ENCODE data around the gene HPSE2.

HPSE2 gene

DNA sequence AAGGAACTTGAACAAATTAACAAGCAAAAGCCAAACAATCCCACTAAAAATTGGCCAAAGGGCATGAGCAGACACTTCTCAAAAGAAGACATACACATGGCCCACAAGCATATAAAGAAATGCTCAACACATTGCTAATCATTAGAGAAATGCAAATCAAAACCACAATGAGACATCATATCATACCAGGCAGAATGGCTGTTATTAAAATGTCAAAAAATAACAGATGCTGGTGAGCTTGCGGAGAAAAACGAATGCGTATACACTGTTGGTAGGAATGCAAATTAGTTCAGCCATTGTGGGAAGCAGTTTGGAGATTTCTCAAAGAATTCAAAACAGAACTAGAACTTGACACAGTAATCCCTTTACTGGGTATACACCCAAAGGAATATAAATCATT, 477.2 kb downstream of the HPSE2 start:
- TF ChIP-seq, protein P1, sequence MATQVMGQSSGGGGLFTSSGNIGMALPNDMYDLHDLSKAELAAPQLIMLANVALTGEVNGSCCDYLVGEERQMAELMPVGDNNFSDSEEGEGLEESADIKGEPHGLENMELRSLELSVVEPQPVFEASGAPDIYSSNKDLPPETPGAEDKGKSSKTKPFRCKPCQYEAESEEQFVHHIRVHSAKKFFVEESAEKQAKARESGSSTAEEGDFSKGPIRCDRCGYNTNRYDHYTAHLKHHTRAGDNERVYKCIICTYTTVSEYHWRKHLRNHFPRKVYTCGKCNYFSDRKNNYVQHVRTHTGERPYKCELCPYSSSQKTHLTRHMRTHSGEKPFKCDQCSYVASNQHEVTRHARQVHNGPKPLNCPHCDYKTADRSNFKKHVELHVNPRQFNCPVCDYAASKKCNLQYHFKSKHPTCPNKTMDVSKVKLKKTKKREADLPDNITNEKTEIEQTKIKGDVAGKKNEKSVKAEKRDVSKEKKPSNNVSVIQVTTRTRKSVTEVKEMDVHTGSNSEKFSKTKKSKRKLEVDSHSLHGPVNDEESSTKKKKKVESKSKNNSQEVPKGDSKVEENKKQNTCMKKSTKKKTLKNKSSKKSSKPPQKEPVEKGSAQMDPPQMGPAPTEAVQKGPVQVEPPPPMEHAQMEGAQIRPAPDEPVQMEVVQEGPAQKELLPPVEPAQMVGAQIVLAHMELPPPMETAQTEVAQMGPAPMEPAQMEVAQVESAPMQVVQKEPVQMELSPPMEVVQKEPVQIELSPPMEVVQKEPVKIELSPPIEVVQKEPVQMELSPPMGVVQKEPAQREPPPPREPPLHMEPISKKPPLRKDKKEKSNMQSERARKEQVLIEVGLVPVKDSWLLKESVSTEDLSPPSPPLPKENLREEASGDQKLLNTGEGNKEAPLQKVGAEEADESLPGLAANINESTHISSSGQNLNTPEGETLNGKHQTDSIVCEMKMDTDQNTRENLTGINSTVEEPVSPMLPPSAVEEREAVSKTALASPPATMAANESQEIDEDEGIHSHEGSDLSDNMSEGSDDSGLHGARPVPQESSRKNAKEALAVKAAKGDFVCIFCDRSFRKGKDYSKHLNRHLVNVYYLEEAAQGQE (IDR thresholded peaks at IDR 0.05; ENCODE audit: insufficient read depth in 1 of 2, low read depth in 2 of 2, low read length in 2 of 2), result no peak
- TF ChIP-seq FOXP2 (optimal IDR thresholded peaks at IDR 0.05; ENCODE audit: borderline replicate concordance, extremely low read depth, extremely low read length, insufficient read depth), result no peak
- no peak for TF ChIP-seq SIN3A (IDR thresholded peaks at IDR 0.05; ENCODE audit: borderline replicate concordance, insufficient read depth, low read length)
- no peak for TF ChIP-seq POLR2AphosphoS5 (IDR thresholded peaks at IDR 0.05; ENCODE audit: low read depth, low read length)
- no peak for TF ChIP-seq TAF1 (IDR thresholded peaks at IDR 0.05; ENCODE audit: borderline replicate concordance, insufficient read depth, low read length)

DNA sequence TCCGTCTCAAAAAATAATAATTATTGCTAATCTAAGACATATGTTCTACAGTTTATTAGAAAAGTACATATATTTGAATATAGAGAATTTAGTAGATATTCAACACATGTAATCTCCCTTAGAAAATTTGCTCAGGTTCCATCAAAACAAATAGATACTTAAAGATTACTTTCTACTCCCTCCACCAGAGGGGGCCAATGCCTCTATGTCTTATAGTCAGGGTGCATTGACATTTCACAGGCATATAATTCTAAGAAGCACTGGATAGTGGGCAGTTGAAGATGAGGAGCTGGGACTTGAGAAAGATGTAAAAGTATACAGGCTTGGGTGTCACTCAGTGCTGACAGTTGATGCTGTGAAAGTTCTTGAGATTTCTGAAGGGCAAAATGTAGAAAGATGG, 487.4 kb downstream of the HPSE2 start:
- no peak for TF ChIP-seq FOXP2 (optimal IDR thresholded peaks at IDR 0.05; ENCODE audit: borderline replicate concordance, extremely low read depth, extremely low read length, insufficient read depth)
- TF ChIP-seq, protein P1 (IDR thresholded peaks at IDR 0.05; ENCODE audit: insufficient read depth in 1 of 2, low read depth in 2 of 2, low read length in 2 of 2), result no peak
- TF ChIP-seq TAF1 (IDR thresholded peaks at IDR 0.05; ENCODE audit: borderline replicate concordance, insufficient read depth, low read length), result no peak
- no peak for TF ChIP-seq SIN3A (IDR thresholded peaks at IDR 0.05; ENCODE audit: borderline replicate concordance, insufficient read depth, low read length)
- no peak for TF ChIP-seq POLR2AphosphoS5 (IDR thresholded peaks at IDR 0.05; ENCODE audit: low read depth, low read length)

DNA sequence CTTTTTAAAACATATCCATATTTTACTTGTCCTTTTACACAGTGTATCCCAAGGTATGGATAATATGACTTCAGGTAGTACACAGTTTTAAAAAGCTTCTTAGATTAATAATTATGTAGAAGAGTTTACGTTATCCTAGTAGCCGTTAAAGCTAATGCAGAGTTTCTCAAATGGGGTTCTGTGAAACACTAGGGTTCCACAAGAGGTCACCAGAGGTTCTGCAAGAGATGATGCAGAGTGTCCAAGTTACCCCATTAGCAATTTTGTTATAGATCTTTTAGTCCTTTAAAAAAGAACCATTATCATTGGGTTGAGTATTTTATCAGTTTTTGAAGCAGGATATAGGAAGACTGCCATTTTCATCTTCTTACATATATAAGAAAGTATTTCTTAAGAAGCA, 490.0 kb downstream of the HPSE2 start:
- TF ChIP-seq TAF1 (IDR thresholded peaks at IDR 0.05; ENCODE audit: borderline replicate concordance, insufficient read depth, low read length), result no peak
- no peak for TF ChIP-seq POLR2AphosphoS5 (IDR thresholded peaks at IDR 0.05; ENCODE audit: low read depth, low read length)
- TF ChIP-seq SIN3A (IDR thresholded peaks at IDR 0.05; ENCODE audit: borderline replicate concordance, insufficient read depth, low read length), result no peak
- TF ChIP-seq, protein P1 (IDR thresholded peaks at IDR 0.05; ENCODE audit: insufficient read depth in 1 of 2, low read depth in 2 of 2, low read length in 2 of 2), result no peak
- no peak for TF ChIP-seq FOXP2 (optimal IDR thresholded peaks at IDR 0.05; ENCODE audit: borderline replicate concordance, extremely low read depth, extremely low read length, insufficient read depth)

DNA sequence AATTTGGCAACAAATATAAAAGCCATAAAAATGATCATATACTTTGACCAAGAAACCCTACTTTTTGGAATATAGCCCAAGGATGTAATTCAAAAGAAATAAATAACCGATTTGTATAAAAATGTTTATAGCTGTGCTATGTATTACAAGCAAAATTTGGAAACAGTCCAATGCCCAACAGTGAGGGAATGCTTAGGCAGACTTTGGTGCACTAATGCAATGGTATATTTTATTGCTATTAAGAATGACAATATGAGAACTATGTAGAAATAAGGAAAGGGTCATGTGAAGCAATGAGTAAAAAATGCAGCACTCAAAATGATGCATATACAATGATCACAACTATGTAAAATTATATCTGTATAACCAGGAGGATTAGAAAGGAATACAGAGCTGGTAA, 515.1 kb downstream of the HPSE2 start:
- no peak for TF ChIP-seq FOXP2 (optimal IDR thresholded peaks at IDR 0.05; ENCODE audit: borderline replicate concordance, extremely low read depth, extremely low read length, insufficient read depth)
- no peak for TF ChIP-seq POLR2AphosphoS5 (IDR thresholded peaks at IDR 0.05; ENCODE audit: low read depth, low read length)
- TF ChIP-seq SIN3A (IDR thresholded peaks at IDR 0.05; ENCODE audit: borderline replicate concordance, insufficient read depth, low read length), result no peak
- TF ChIP-seq, protein P1 (IDR thresholded peaks at IDR 0.05; ENCODE audit: insufficient read depth in 1 of 2, low read depth in 2 of 2, low read length in 2 of 2), result no peak
- TF ChIP-seq TAF1 (IDR thresholded peaks at IDR 0.05; ENCODE audit: borderline replicate concordance, insufficient read depth, low read length), result no peak

DNA sequence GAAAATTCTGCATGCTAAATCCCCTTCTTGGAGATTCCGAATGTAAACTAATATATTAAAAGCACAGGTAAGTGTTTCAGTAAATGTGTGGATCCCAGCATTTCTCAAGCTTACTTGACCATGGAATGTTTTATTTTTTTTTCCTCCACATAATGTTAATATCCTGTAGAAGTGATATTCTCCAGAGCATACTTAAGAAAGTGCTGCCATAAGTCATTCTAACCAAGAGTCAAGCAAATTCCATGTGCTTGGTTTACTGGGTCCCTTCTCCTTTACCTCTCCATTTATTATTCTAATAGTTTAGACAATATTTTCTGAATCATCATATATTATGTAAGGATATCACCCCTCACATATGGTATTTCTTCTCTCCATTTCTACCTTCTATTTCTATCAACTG, 522.1 kb downstream of the HPSE2 start:
- TF ChIP-seq, protein P1 (IDR thresholded peaks at IDR 0.05; ENCODE audit: insufficient read depth in 1 of 2, low read depth in 2 of 2, low read length in 2 of 2), result no peak
- TF ChIP-seq SIN3A (IDR thresholded peaks at IDR 0.05; ENCODE audit: borderline replicate concordance, insufficient read depth, low read length) (no peak), FOXP2 (optimal IDR thresholded peaks at IDR 0.05; ENCODE audit: borderline replicate concordance, extremely low read depth, extremely low read length, insufficient read depth) (no peak), TAF1 (IDR thresholded peaks at IDR 0.05; ENCODE audit: borderline replicate concordance, insufficient read depth, low read length) (no peak), POLR2AphosphoS5 (IDR thresholded peaks at IDR 0.05; ENCODE audit: low read depth, low read length) (no peak)

All from PFSK-1 (cell line).